Gastrocnemius medialis (tissue), 4 donors: ENCODE results near the gene GNB5.

Experiments used
- POLR2A ChIP-seq, 2 donors: fragments of 450-650 bp; IDR thresholded peaks; one replicate each; pipeline ENCODE4 v1.6.1; 2017; ENCODE audit warnings: antibody characterized with exemption in 2 of 2, mild to moderate bottlenecking in 2 of 2, moderate library complexity in 2 of 2
- TF ChIP-seq, protein P1 (sequence below), 5 experiments: fragments of 450-650 bp in 3 of 5; fragments of 200-600 bp in 2 of 5; sonication (generic) in 2 of 5; IDR thresholded peaks in 4 of 5; conservative IDR thresholded peaks in 1 of 5; 1 replicate in 4 of 5; 2 replicates in 1 of 5; pipeline ENCODE4 v1.5.1; 2016 to 2019; ENCODE audit warnings: antibody characterized with exemption in 5 of 5, mild to moderate bottlenecking in 3 of 5, moderate library complexity in 3 of 5

DNA sequence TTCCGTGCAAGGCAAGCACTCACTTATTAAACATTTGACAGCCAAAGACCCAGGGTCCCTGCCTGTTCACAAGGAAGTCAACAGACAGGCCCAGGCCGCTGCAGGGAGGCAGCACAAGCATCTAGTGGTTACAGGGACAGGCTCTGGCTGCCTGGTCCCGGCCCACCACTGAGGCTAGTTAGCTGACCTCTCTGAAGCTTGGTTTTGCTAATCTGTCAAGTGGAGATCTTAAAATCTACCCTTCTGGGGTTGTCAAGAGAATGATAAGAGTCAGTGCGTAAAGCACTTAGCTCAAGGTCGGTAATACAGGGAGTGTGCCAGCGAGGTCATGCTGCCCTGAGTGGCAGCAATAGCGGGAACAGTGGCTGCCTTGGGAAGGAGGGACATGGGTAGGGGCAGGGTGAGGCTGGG lies 6.0 kb downstream of the GNB5 start:
- TF ChIP-seq, protein P1, sequence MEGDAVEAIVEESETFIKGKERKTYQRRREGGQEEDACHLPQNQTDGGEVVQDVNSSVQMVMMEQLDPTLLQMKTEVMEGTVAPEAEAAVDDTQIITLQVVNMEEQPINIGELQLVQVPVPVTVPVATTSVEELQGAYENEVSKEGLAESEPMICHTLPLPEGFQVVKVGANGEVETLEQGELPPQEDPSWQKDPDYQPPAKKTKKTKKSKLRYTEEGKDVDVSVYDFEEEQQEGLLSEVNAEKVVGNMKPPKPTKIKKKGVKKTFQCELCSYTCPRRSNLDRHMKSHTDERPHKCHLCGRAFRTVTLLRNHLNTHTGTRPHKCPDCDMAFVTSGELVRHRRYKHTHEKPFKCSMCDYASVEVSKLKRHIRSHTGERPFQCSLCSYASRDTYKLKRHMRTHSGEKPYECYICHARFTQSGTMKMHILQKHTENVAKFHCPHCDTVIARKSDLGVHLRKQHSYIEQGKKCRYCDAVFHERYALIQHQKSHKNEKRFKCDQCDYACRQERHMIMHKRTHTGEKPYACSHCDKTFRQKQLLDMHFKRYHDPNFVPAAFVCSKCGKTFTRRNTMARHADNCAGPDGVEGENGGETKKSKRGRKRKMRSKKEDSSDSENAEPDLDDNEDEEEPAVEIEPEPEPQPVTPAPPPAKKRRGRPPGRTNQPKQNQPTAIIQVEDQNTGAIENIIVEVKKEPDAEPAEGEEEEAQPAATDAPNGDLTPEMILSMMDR (IDR thresholded peaks at IDR 0.05 in 4 of 5, conservative IDR thresholded peaks at IDR 0.05 in 1 of 5): no peak
- no peak for TF ChIP-seq POLR2A (IDR thresholded peaks at IDR 0.05)
